NCI-H226 (cell line): ENCODE data around the gene BMPR1B.
"Not testable (repeated sequence)": the region's sequence is repeated elsewhere in the genome, so short reads cannot be mapped to it uniquely, and the experiment has no call there.

ENCODE experiments used
- DNase-seq: peaks from one replicate; pipeline ENCODE4 v3.0.0-alpha.2; 2015

BMPR1B gene

DNA sequence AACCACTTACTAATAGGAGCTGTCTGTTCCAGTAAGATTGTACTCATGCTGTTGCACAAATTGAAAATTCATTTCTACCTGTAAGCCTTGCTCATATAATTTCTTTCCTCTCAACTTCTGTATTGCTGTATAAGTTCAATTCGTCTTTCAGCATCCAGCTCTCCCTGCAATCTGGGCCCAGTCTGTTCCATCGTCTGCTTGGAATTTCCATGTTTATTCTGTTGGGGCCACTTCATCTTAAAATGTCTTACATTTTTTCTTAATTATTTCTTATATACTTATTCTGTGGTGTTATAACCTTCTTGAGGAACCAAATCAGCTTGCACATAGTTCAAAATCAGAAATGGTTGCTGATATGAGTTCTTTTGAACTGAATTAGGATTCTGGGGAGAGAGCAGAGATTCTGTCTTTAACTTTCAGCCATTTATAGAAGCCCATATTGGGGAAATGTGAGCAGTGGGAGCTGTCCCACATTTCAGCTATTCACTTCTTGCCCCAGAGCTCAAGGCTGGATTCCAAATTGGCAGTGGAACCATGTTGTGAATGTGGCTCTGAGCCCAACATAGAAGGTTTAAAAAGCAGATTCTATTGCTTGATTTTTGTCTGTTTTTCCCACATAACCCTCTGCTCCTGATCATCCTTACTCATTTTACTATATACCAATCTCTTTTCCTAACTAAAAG is 291.9 kb downstream of the BMPR1B start:
- DNase-seq = no peak

DNA sequence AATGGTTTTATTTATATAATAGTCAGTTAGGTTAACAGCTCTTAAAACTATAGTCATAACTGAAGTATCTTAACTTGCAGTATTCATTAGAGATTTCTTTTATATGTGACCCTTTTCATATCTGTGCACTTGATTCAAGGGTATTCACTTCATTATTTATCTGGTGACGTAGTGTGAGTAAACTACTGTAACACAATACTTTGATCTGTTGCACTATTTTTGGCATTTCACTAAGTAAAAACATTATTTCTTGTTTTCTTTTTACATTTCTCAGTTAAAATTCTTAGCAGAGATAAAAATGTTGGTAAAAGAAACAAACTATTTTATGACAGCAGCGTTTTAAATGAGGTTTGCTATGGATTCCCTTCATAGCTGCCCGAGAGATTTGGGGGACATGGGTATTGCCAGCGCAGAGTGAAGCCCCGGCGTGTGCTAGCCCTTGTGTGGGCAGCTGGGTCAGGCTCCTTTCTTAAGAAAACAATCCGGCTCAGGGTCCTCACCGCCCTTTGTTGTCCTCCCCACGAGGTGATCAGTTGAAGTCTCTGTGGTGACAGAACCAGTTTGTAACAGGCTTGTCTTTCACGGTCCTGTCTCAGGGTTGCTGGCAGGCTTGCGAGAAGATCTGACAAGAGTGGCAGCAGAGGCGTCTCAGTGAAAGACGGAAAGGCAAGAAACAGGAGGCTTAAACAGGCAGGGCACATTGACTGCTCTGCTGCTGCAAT is 293.4 kb downstream of the BMPR1B start:
- DNase-seq = no peak

- no peak for DNase-seq
These were observed 293.9 kb downstream of the BMPR1B start for GRCh38 chr4:95051702-95052020.

GRCh38 chr4:95058991-95059390 is 301.2 kb downstream of the BMPR1B start:
- no peak for DNase-seq

GRCh38 chr4:95059663-95060062 is 301.9 kb downstream of the BMPR1B start:
- DNase-seq = no peak

DNA sequence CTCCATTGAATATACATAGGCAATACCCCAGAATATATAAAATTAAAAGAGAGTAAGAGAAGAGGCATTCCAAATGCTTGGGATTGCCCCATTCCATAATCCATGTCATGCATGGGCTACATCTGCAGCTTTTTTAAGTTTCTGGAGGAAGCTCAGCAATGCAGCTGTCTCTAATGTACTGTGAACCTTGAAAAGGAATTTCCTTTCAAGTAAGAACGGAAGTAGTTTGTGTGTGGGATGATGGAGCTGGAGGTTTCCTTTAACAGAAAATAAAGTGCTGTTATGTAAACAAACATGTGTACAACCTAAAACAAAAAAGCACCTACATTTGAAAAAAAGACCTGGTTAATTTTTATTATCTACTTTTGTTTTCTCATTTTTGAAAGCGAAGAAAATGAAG is 303.5 kb downstream of the BMPR1B start:
- no peak for DNase-seq

GRCh38 chr4:95061801-95062200 is 304.0 kb downstream of the BMPR1B start:
- DNase-seq = not testable (repeated sequence)

GRCh38 chr4:95066050-95066449 is 308.3 kb downstream of the BMPR1B start:
- peak; percentile 37 for DNase-seq

- DNase-seq = no peak
These were observed 310.6 kb downstream of the BMPR1B start for GRCh38 chr4:95068401-95068800.

- no peak for DNase-seq
These were observed 311.2 kb downstream of the BMPR1B start for GRCh38 chr4:95068818-95069478.

GRCh38 chr4:95071851-95072250 is 314.1 kb downstream of the BMPR1B start:
- DNase-seq = no peak

DNA sequence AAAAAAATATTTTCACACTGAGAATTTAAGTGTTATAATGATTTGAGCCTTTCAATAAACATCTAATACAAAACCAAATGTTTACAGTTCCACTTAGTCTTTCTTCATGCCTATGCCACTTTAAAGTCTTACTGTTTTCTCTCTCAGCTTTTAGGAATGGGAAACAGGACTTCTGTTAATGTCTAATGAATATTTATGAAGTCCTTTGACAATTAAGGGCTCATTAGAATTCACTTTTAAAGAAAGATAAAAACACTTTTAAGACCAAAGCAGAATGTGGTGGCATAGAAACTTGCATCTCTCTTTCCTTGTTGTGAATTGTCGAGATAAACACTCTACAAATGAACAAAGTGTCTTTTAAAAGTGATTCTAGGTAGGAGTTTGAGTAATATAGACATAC is 315.9 kb downstream of the BMPR1B start:
- DNase-seq = no peak

DNA sequence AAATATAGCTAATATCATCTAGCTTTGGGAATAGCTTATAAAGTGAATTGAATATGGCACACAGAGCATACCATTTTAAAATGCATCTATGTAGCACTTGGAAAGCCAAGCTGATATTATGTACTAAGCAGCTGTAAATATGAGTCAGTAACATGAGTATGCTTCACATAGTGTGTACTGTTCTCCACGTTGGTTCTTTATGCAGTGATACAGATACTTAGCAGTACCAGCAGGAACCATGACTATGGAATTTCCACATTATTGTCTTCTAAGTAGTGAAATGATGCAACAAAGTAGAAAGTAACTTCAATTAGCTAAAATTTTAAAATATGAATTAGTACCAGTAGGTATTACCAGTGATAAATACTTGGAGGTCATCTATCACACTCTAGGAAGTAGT is 320.1 kb downstream of the BMPR1B start:
- DNase-seq = no peak

GRCh38 chr4:95080969-95081368 is 323.2 kb downstream of the BMPR1B start:
- DNase-seq = no peak

DNA sequence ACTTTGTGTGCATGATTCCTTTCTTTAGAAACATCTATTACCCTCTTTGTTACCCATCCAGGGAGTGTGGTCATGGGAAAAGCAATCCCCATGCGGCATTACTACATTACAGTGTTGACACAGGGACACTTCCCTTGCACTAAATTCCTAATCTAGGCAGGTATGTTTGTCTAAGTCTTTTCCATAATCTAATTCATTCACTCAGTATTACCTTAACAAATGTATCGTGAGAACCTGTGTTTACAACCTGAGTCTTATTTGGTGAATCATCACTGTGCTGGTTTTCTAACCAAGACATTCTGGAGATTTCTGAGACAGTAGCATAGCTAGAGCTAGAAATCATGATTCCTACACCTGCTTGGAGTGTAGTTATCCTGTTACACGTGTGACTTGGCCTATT is 326.8 kb downstream of the BMPR1B start:
- DNase-seq = no peak

GRCh38 chr4:95085124-95085833 is 327.5 kb downstream of the BMPR1B start:
- no peak for DNase-seq

DNA sequence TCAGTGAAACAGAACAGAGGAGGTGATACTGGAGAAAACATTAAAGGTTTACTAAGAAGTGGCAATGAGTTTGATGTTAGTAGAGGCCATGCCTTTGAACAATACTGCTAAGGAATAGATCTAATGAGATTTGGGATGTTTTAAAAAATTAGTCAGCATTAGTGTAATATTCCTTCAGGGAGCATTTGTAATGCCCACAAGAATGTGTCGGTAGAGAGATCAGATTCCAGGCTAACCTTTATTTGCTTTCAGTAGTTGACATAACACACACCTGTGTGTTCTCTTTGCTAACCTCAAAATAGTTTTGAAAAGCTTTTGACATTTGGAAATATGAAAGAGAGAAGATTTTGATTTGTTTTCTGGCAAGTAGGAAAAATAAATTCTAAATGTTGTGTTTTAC is 328.8 kb downstream of the BMPR1B start:
- no peak for DNase-seq

DNA sequence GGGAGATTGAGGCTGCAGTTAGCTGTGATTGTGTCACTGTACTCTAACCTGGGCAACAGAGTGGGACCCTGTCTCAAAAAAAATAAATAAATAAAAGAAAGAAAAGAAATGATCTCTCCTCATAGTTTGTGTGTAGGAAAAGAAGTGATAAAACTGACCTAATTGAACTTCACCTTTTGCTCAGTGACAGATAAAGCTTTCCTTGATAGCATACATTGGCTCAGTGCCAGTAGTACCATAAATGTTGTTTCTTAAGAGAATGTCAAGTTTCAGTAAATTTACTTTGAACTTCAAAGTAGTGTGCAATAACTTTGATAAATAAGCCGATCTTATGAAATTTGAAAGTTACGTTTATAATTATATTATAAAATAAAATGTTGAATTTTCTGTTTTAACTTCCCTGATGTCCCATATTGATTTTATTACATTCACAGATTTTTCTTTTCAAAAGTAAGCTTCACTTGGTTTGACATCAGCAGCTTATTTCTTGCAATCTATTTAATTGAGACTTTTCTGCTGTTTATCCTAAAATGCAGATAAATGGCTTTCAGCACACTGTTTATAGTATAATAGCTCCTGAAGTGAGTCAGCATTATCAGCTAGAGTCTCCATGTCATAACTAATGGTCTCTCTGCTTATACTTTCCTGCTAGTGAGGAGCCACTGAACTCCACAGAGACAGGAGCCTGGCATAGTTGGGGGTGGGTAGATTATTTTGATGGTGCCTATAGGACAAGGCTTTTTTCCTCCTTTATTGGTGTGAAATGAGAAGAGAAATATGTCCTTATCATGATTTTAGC is 330.1 kb downstream of the BMPR1B start:
- peak; percentile 33 for DNase-seq

DNA sequence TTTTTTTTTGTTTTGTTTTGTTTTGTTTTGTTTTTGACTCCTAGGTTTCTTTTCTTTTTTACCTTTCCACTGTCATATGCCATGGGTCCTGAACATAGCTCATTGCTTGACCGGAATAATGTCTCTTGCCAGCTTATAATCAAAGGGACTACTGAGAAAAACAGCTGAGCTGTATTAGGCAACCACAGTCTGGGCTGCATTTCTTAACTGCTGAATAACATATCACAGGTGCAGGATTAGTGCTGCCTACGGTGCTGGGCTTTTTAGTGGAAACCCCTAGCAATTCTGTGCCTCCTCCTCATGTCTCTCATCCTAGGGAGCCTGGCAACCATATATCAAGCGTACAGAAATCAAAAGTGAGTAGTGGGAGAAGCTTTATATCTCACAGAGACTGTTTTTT is 333.5 kb downstream of the BMPR1B start:
- DNase-seq = no peak

GRCh38 chr4:95092766-95093165 is 335.0 kb downstream of the BMPR1B start:
- DNase-seq = no peak

GRCh38 chr4:95093460-95093859 is 335.7 kb downstream of the BMPR1B start:
- DNase-seq = no peak
